Activated CD8-positive, alpha-beta memory T cell treated with anti-CD3 and anti-CD28 coated beads, Interleukin-2, amount 50 U/mL, for 24 hours (primary cell): ENCODE measurements around the gene ZNF311.

Source experiments
- DNase-seq: peaks from one replicate; pipeline ENCODE4 v3.0.0-alpha.2; 2020; ENCODE audit errors: extremely low read depth

Gene ZNF311

DNA sequence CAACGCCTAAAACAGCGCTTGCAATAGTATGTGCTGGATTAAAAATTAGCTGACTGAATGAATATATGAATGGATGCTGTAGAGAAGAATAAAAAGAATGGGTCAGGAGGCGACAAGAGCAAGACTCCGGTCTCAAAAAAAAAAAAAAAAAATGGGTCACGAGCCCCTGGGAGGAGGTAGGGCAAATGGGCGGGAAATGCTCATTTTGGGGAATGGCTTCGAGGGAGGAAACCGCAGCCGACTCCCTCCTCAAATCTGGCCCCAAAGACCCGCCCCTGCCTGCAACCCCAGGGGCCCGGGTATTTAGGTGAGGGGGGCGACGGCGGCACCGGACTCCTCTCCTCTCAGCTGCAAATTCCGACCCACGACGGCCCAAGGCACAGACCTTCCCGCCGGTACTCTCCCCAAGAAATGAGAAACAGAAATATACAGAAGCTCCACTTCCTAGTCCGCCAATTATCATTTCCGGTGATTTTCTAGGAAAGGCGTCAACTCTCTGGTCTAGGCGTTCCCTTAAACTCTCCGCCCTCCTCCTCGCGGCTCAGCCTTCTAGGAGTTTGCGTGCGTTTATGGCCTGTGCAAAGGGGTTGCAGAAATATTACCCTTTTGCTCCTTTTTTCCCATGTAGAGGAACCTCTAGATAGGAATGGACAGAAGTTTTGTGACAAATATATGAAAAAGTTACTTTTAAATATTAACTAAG lies at the start of gene ZNF311:
Gene ZNF311, minus strand, starts transcription at position 133 of the 703 bp plus-strand sequence. CDS start 1,361 bp downstream, outside the sequence.
- DNase-seq = no peak

GRCh38 chr6:29051680-29052079 lies 46.6 kb upstream of the ZNF311 start:
- no peak for DNase-seq

DNA sequence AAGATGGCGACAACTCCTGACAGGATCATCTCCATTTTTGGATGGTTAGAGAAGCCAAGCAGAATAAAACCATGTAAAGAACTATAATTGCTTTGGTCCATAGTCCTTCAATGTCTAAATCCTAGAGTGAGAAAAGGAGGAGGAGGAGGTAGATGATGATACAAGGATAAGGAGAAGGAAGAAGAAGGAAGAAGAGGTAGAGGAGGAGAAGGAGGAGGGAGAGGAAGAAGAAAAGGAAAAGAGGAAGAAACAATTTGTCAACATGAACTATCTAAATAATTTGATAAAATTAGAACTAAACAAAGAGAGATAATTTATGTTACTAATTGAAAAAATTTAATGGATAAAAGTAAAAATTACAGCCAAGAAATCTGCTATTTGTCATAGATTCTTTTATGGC lies 40.0 kb upstream of the ZNF311 start, which contains the start of gene OR2W1:
Gene OR2W1, minus strand, starts transcription at position 101 of the 400 bp plus-strand sequence. Its CDS starts 0 bp downstream, at position 101.
- no peak for DNase-seq

DNA sequence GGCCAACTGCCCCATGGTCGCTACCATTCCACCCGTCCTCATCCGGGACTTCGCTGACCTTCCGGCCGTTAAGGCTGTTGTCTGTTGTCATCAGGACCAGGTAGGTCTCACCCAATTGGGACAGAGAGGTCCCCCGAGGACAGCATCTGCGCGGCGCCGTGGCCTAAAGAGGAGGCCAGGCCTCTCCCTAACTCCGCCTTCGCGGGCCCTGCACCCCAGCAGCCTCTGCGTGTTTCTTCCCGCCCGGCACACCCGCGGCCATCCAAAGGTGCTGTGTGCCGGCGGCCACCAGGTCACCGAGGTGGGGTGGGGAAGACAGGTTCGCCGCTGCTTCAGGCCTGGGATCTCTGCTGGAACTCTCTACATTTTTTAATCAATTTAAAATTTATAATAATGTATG lies 30.8 kb upstream of the ZNF311 start:
- no peak for DNase-seq

DNA sequence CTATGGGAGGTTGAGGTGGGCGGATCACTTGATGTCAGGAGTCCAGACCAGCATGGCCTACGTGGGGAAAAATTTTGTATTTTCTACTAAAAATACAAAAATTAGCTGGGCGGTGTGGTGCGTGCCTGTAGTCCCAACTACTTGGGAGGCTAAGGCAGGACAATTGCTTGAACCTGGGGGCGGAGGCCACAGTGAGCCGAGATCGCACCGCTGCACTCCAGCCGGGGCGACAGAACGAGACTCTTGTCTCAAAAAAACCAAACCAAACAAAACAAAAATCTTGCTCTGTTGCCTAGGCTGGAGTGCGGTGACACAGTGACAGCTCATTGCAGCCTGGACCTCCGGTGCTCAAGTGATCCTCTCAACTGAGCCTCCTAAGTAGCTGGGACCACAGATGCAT lies 23.7 kb upstream of the ZNF311 start:
- DNase-seq = no peak

DNA sequence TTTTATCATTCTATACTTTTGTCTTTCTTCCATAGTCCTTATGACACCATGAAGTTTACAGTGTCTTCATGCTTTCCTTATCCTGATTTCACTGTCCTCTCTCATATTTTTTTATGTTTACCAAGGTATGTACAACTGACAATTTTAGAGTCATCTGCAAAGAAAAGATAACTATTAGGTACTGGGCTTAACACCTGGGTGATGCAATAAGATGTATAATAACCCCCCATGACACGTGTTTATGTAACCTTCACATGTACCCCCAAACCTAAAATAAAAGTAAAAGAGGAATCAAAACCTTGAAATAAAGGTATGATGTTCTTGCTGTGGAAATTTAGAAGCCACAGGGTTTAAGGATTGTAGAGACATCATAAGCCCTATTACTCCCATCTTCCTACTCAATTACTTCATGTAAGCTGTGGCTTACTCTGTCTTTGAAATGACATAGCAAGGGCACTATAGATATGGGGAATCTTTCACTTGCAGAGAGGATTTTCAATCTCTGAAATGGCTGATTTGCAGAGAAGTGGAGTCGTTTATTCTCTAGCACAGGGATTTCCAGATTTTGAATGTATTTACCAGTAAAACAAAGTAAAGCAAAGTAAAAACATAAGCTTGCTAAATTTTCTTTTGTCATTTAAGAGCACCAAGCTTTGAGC lies 20.9 kb upstream of the ZNF311 start:
- DNase-seq = no peak

DNA sequence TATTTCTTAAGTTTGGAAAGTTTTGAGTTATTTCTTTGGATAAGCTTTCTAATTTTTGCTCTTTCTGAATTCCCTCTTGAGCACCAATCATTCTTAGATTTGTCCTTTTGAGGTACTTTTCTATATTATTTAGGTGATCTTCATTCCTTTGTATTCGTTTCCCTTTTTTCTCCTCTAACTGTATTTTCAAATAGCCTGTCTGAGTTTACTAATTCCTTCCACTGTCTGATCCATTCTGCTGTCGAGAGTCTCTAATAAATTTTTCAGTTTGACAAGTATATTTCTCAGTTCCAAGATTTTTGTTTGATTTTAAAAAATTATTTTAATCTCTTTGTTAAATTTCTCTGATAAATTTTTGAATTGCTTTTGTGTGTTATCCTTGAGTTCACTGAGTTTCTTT lies 16.3 kb upstream of the ZNF311 start:
- no peak for DNase-seq

- DNase-seq = no peak
Measured at GRCh38 chr6:29019629-29020028, 14.5 kb upstream of the ZNF311 start.

- no peak for DNase-seq
Measured at GRCh38 chr6:29017428-29017802, 12.3 kb upstream of the ZNF311 start.

GRCh38 chr6:29016559-29017427 lies 11.7 kb upstream of the ZNF311 start:
- peak; percentile 62 for DNase-seq

DNA sequence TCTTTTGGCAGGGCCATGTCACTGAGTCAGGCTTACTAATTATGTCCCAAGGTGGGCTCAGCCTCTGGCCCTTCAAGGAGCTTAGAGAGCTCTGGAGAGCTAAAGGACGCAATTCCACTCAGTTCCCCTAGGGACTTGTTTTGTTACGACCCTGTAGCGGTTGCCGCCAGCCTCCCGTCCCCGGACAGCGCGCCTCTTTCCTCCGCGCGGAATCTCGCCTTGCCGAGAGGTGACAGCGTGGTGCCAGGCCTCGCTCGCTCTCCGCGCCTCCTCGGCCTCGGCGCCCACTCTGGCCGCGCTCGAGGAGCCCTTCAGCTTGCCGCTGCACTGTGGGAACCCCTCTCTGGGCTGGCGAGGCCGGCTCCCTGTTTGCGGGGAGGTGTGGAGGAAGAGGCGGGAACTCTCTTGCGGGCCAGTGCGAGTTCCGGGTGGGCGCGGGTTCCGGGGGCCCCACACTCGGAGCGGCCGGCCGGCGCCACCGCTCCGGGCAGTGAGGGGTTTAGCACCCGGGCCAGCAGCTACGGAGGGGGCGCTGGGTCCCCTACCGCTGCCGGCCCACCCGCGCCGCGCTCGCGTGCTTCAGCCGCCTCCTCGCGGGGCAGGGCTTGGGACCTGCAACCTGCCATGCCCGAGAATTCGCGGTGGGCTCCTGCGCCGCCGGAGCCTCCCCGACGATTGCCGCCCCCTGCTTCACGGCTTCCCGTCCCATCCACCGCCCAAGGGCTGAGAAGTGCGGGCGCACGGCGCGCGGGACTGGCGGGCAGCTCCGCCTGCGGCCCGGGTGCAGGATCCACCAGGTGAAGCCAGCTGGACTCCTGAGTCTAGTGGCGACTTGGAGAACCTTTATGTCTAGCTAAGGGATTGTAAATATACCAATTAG lies 9.9 kb upstream of the ZNF311 start:
- no peak for DNase-seq

DNA sequence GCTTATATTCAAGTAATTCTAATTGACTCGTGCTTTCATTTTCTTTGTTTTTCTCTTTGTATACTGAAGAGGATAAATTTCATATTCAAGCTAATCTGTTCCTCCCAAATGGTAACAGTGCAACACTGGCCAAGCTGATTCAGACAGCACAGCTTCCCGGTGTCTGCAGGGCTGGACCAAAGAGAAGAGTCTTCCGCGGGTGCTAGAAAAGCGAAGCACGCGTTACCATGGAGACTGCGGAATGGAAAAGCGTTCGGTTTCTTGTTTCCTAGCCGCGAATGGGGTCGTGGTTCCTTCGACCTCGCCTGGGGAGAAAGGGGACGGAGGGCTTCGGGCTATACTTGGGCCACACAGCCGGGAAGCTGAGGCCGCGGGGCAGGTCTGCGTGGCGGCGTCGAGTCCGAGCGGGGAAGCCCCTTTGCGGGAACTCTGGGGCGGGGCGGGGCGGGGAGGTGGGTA lies 6.2 kb upstream of the ZNF311 start:
- DNase-seq = no peak

GRCh38 chr6:29009358-29009757 lies 4.2 kb upstream of the ZNF311 start:
- no peak for DNase-seq

DNA sequence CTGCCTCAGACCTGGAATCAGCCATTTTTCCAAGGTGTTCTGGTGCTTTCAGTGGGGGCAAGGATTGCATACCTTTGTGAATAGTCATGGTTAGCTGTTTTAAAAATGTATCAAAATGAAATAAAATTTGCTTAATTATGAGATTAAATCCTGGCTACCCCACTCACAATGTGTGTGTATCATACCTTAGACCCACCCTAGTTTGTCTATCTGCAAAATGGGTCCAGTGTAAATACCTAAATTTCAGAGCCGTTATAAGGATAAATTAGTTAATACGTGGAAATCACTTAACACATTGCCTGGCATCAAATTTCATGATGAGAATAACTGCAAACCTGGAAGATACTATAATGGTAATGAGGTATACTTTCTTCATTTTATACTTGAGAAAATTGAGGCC lies 3.0 kb upstream of the ZNF311 start:
- no peak for DNase-seq

DNA sequence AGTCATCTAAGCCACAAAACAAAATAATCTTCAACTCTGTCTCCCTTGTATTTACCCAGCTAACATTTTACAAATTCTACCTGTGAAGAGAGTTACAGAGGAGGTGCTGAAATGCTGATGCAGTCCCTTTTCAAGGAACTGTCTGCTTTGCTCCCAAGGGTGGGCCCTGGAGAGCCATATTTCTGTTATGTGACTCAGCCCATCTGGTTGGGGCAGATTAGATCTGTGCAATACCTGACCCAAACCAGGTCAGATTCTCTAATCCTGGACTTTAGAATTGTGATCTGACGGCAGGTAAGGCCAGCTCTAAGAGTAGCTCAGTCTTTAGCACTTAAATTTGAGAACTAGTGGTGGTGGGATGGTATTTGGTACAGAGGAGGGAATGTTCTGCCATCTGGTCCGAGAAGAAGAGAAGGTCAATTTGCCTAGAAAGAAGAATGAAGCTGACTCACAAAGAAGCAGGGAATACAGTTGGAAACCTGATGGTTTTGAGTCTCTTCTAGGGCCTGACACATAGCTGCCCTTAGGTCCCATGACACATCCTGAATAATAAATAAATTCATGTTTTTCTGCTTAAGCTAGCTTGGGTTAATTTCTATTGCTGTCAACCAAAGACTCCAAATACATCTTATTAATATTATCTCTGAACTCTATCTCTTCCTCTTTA lies 8.1 kb downstream of the ZNF311 start:
- DNase-seq = no peak

DNA sequence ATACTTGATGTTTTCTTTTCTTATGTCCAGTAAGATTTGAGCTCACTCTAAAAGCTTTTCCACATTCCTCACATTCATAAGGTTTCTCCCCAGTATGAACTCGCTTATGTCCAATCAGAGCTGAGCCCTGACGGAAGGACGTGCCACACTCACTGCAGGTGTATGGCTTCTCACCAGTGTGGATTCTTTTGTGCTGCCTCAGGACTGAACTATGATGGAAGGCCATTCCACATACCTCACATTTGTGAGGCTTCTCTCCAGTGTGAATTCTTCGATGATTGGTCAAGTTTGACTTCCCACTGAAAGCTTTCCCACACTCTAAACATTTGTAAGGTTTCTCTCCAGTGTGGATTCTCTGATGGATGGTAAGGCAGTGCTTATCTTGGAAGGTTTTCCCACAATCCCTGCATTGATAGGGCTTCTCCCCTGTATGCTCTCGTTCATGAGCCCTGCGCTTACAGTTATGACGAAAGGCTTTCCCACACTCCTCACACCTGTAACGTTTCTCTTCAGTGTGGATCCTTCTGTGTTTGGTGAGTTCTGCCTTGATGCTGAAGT lies 9.9 kb downstream of the ZNF311 start:
- no peak for DNase-seq

DNA sequence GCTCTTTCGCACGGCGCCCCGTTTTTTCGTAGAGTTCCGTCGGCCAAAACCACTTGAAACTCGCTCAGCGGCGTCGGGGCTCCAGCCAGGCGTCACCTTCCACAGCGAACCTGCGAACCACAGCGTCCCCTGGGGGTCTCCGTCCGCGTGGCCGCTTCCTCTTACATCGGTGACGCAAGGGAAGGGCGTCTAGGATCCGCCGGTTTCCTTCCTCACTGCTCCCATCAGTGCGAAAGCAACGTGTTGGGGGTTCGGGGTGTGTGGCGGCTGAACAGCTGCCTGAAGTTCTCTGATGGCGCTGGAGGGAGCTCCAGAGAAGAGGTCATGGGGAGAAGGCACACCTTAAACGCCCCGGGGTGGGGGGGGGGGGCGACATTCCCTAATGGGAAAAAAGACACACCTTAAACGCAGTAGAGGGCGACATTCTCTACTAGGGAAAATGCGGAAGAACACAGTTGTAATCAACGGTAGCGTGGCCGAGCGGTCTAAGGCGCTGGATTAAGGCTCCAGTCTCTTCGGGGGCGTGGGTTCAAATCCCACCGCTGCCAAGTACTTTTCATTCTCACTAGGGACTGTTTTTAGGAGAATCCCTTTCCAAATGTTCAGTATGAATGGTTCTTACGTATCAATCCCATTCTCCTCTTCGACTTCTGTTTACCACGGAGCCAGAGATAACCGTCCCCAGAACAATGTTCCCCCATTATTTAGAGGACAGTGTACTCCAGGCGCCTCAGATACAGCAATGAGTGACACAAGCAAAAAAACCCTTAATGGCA lies 16.4 kb downstream of the ZNF311 start:
- peak; percentile 47 for DNase-seq

GRCh38 chr6:28985462-28986164 lies 19.5 kb downstream of the ZNF311 start:
- no peak for DNase-seq

- no peak for DNase-seq
Measured at GRCh38 chr6:28983838-28984237, 21.3 kb downstream of the ZNF311 start.
